ENCODE results near the gene ADAM22.

Gene ADAM22

GRCh38 chr7:88042803-88043202, 108.8 kb downstream of the ADAM22 start:
- DNase-seq: no peak

GRCh38 chr7:88044069-88044468, 110.0 kb downstream of the ADAM22 start:
- no peak for DNase-seq

GRCh38 chr7:88046839-88047573, 113.0 kb downstream of the ADAM22 start:
- DNase-seq: no peak

GRCh38 chr7:88057655-88058054, 123.6 kb downstream of the ADAM22 start:
- DNase-seq: no peak

- no peak for DNase-seq
Observed at GRCh38 chr7:88062238-88062637, 128.2 kb downstream of the ADAM22 start.

- DNase-seq: no peak
Observed at GRCh38 chr7:88069093-88069492, 135.0 kb downstream of the ADAM22 start.

- DNase-seq: no peak
Observed at GRCh38 chr7:88071994-88072714, 138.1 kb downstream of the ADAM22 start.

- DNase-seq: no peak
Observed at GRCh38 chr7:88072715-88073055, 138.6 kb downstream of the ADAM22 start.

- no peak for DNase-seq
Observed at GRCh38 chr7:88073626-88074025, 139.6 kb downstream of the ADAM22 start.

GRCh38 chr7:88075216-88075615, 141.2 kb downstream of the ADAM22 start:
- no peak for DNase-seq

- no peak for DNase-seq
Observed at GRCh38 chr7:88083883-88084282, 149.8 kb downstream of the ADAM22 start.

- no peak for DNase-seq
Observed at GRCh38 chr7:88089561-88089960, 155.5 kb downstream of the ADAM22 start.

- DNase-seq: no peak
Observed at GRCh38 chr7:88090240-88090639, 156.2 kb downstream of the ADAM22 start.

- DNase-seq: no peak
Observed at GRCh38 chr7:88090671-88091070, 156.6 kb downstream of the ADAM22 start.

GRCh38 chr7:88091988-88092675, 158.1 kb downstream of the ADAM22 start:
- no peak for DNase-seq

- no peak for DNase-seq
Observed at GRCh38 chr7:88092676-88092999, 158.6 kb downstream of the ADAM22 start.

- no peak for DNase-seq
Observed at GRCh38 chr7:88101769-88102168, 167.7 kb downstream of the ADAM22 start.

GRCh38 chr7:88102675-88103074, 168.6 kb downstream of the ADAM22 start:
- DNase-seq: no peak

GRCh38 chr7:88104732-88105131, 170.7 kb downstream of the ADAM22 start:
- no peak for DNase-seq

- no peak for DNase-seq
Observed at GRCh38 chr7:88105231-88105630, 171.2 kb downstream of the ADAM22 start.

- DNase-seq: peak; percentile 45
Observed at GRCh38 chr7:88106434-88106833, 172.4 kb downstream of the ADAM22 start.

GRCh38 chr7:88109612-88110011, 175.6 kb downstream of the ADAM22 start:
- no peak for DNase-seq

GRCh38 chr7:88111140-88111743, 177.2 kb downstream of the ADAM22 start:
- no peak for DNase-seq

GRCh38 chr7:88111954-88112471, 178.0 kb downstream of the ADAM22 start:
- DNase-seq: no peak

Data from stimulated activated CD8-positive, alpha-beta memory T cell treated with anti-CD3 and anti-CD28 coated beads, Interleukin-4, amount 100 ng/mL, for 48 hours (primary cell).